T-helper 2 cell treated with Interferon-gamma antibody and Interleukin-4, amounts not matched to agents 5 μg/mL and 100 μg/mL, for 36 hours (primary cell): ENCODE data around the gene IQGAP1.

Source experiments
- DNase-seq: peaks from one replicate; pipeline ENCODE4 v3.0.0; 2021; ENCODE audit warnings: low spot score
- H3K27ac Mint-ChIP-seq: one replicate; pipeline ENCODE4 v1.8.0; 2021; ENCODE audit warnings: mild to moderate bottlenecking, mixed read lengths
- H3K27me3 Mint-ChIP-seq: one replicate; pipeline ENCODE4 v1.8.0; 2021; ENCODE audit warnings: low read depth, mixed read lengths
- H3K36me3 Mint-ChIP-seq: one replicate; pipeline ENCODE4 v1.8.0; 2021; ENCODE audit warnings: low read depth, mixed read lengths
- H3K4me1 Mint-ChIP-seq: one replicate; pipeline ENCODE4 v1.8.0; 2021; ENCODE audit warnings: low read depth, mixed read lengths
- H3K4me3 Mint-ChIP-seq: one replicate; pipeline ENCODE4 v1.8.0; 2022; ENCODE audit warnings: mild to moderate bottlenecking, moderate library complexity, mixed read lengths
- H3K9me3 Mint-ChIP-seq: one replicate; pipeline ENCODE4 v1.8.0; 2021; ENCODE audit warnings: mixed read lengths

The IQGAP1 gene

DNA sequence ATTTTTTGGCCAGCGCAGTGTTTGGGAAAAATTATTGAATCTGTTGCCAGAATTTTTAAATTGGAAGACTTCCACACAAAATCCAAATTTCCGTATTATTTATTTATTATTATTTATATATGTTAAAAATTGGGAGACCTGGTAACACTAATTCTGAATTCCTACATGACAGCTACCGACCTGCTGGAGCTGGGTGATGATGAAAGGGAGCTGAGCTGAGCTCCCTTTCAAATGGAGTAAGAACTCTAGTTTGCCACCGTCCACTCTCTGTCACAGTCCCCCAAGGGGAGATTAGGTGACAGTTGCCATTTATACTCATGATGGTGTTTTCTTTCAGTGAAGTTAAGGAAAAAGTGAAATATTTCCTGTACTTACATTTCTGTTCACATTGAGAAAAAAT, 143.1 kb downstream of the IQGAP1 start:
- H3K27me3 Mint-ChIP-seq = no peaks in the 10 kb centered on the region
- peak overlapping the region; percentile 76 for H3K27ac Mint-ChIP-seq
- peaks cover 47% of the 10 kb centered on the region for H3K4me1 Mint-ChIP-seq
- H3K9me3 Mint-ChIP-seq = no peaks in the 10 kb centered on the region
- peak overlapping the region; percentile 92 for H3K4me3 Mint-ChIP-seq
- H3K36me3 Mint-ChIP-seq = peaks cover 19% of the 10 kb centered on the region
- DNase-seq = no peak

DNA sequence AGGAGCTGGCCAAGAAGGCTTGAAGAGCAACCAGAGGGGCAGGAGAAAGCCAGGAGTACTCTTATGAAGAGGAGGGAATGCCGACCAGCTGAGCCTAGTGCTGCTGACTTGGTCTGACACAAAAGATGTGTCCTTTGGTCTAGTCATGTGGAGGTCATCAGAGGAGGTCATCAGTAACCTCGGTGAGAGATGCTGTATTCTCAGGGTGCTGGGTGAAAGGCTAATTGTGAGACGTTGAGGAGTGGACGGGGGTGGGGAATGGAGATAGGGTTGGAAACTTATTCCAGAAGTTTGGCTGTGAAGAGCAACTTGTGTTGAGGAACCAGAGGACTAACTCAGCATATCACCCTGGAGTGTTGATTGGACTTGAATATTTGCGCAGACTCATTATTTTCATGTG, 147.2 kb downstream of the IQGAP1 start:
- H3K4me3 Mint-ChIP-seq = no peak overlapping the region
- H3K27me3 Mint-ChIP-seq = no peaks in the 10 kb centered on the region
- peak overlapping the region; percentile 29 for H3K27ac Mint-ChIP-seq
- H3K9me3 Mint-ChIP-seq = no peaks in the 10 kb centered on the region
- no peak for DNase-seq
- peaks cover 76% of the 10 kb centered on the region for H3K4me1 Mint-ChIP-seq
- H3K36me3 Mint-ChIP-seq = peaks cover 45% of the 10 kb centered on the region

DNA sequence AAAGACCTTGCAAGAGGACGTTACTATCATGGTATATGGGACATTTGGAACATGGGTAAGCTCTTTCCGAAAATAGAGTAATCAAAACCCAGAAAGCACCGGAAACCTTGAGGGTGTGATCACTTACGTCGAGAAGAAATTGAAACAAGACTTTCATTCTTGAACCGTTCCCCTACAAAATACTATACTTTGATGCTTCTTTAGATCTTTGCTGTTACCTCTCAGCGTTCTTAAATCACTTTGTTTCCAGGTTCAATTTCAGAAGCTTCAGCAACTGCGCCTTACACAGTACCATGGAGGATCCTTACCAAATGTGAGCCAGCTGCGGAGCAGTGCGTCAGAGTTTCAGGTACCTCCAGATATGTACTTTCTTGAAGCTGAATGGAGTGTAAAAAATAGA, 151.7 kb downstream of the IQGAP1 start:
- peak; percentile 41 for DNase-seq
- peaks cover 65% of the 10 kb centered on the region for H3K4me1 Mint-ChIP-seq
- peaks cover 55% of the 10 kb centered on the region for H3K36me3 Mint-ChIP-seq

DNA sequence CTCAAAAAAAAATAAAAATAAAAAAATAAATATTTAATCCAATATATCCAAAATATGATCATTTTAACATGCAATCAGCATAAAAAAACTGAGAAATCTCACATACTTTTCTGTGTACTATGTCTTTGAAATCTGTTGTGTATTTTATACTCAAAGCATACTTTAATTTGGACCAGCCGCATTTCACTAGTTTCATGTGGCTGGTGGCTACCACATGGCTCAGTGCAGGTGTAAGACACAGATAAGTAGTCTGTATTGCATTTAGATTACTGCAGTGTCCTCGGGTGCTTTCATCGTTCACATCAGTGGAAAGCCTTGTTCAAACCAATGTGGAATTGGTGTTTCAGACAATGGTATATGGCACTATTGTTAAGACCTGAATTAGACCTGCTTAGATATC, 152.7 kb downstream of the IQGAP1 start:
- Mint-ChIP-seq H3K36me3 (peaks cover 57% of the 10 kb centered on the region), H3K4me1 (peaks cover 61% of the 10 kb centered on the region), H3K9me3 (no peaks in the 10 kb centered on the region), H3K27me3 (no peaks in the 10 kb centered on the region), H3K4me3 (peak overlapping the region; percentile 66), H3K27ac (peak overlapping the region; percentile 52)
- DNase-seq = no peak

More for the DNA sequence above, 151.7 kb downstream of the IQGAP1 start:
- no peaks in the 10 kb centered on the region for H3K9me3 Mint-ChIP-seq
- H3K4me3 Mint-ChIP-seq = peak overlapping the region; percentile 92
- no peaks in the 10 kb centered on the region for H3K27me3 Mint-ChIP-seq
- H3K27ac Mint-ChIP-seq = peak overlapping the region; percentile 98

DNA sequence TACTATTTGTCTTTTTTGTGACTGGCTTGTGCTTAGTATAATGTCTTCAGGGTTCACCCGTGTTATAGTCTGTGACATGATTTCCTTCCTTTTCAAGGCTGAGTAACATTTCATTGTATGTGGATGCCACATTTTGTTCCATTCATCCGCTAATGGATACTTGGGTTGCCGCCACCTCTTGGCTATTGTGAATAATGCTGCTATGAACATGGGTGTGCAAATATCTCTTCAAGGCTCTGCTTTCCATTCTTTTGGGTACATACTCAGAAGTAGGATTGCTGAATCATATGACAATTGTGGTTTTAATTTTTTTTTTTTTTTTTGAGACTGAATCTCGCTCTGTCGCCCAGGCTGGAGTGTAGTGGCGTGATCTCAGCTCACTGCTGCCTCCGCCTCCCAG, 157.1 kb downstream of the IQGAP1 start:
- H3K27ac Mint-ChIP-seq = peak overlapping the region; percentile 6
- no peak for DNase-seq
- H3K9me3 Mint-ChIP-seq = no peaks in the 10 kb centered on the region
- peaks cover 56% of the 10 kb centered on the region for H3K36me3 Mint-ChIP-seq
- no peak overlapping the region for H3K4me3 Mint-ChIP-seq
- no peaks in the 10 kb centered on the region for H3K27me3 Mint-ChIP-seq
- peaks cover 43% of the 10 kb centered on the region for H3K4me1 Mint-ChIP-seq

DNA sequence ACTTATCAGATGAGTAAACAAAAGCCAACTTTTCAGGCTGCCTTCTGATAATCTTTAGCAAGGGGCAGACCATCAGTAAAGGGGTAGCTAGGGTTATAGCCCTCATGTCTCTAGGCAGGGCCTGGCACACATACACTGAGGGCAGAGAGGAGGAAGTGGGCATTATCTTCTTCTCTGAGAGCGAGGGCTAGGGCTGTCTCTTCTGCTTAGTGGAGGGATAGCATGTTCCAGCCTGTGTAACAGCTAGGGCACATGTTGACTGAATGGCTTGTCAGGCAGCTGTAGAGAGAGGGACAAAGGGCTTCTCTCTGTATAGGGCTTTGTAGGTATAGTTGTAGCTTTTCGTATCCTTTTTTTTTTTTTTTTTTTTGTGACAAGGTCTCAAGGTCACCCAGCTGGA, 159.5 kb downstream of the IQGAP1 start:
- no peaks in the 10 kb centered on the region for H3K9me3 Mint-ChIP-seq
- H3K4me3 Mint-ChIP-seq = no peak overlapping the region
- H3K4me1 Mint-ChIP-seq = peaks cover 40% of the 10 kb centered on the region
- H3K27ac Mint-ChIP-seq = peak overlapping the region; percentile 39
- H3K27me3 Mint-ChIP-seq = no peaks in the 10 kb centered on the region
- peaks cover 63% of the 10 kb centered on the region for H3K36me3 Mint-ChIP-seq
- no peak for DNase-seq

DNA sequence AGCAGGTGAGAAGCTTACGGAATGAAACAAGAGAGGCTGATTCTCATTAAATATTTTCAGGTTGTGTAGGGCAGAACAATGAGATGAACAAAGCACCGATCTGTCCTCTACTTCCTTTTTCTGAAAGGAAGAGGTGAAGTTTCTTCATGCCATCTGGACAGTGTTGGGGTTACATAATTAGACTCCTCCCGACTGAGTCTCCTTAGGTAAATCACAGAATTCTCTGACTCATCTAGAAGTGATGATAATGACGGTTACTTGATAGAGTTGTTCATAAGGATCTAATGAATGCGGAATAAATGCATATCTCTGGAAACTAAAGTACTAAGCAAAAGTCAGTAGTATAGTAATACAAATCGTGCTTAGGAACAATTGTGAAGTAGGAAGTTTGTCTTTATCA, 162.9 kb downstream of the IQGAP1 start:
- no peak for DNase-seq
- H3K27me3 Mint-ChIP-seq = no peaks in the 10 kb centered on the region
- H3K27ac Mint-ChIP-seq = no peak overlapping the region
- peaks cover 59% of the 10 kb centered on the region for H3K36me3 Mint-ChIP-seq
- H3K9me3 Mint-ChIP-seq = no peaks in the 10 kb centered on the region
- no peak overlapping the region for H3K4me3 Mint-ChIP-seq
- peaks cover 34% of the 10 kb centered on the region for H3K4me1 Mint-ChIP-seq
